OCI-LY1 (cell line): ENCODE measurements around the gene FAM168A.
"Not testable (repeated sequence)": the region's sequence is repeated elsewhere in the genome, so short reads cannot be mapped to it uniquely, and the experiment has no call there.

Experiments used
- H2AFZ ChIP-seq: fragments of 200-600 bp; sonication (generic), shearing (Covaris generic); 2 replicates; pipeline ENCODE4 v1.6.0; 2014; ENCODE audit warnings: antibody characterized with exemption, mild to moderate bottlenecking, low read length
- H3F3A ChIP-seq: fragments of 200-600 bp; sonication (generic), shearing (Covaris generic); 2 replicates; pipeline ENCODE4 v1.6.0; 2014; ENCODE audit warnings: mild to moderate bottlenecking, antibody characterized with exemption, low read length, moderate library complexity; ENCODE audit not compliant: insufficient read depth
- H3K27ac ChIP-seq: fragments of 200-600 bp; sonication (generic); 2 replicates; pipeline ENCODE4 v1.5.1; 2014; ENCODE audit warnings: low read length, mixed run types, mild to moderate bottlenecking, low read depth; ENCODE audit not compliant: poor library complexity, severe bottlenecking
- H3K27me3 ChIP-seq: fragments of 200-600 bp; sonication (generic); 2 replicates; pipeline ENCODE4 v1.6.0; 2014; ENCODE audit warnings: antibody characterized with exemption, mild to moderate bottlenecking, low read length, moderate library complexity; ENCODE audit not compliant: insufficient read depth
- H3K36me3 ChIP-seq: fragments of 200-600 bp; sonication (generic); 2 replicates; pipeline ENCODE4 v1.6.1; 2014; ENCODE audit warnings: mild to moderate bottlenecking, antibody characterized with exemption, low read length, moderate library complexity, mixed read lengths; ENCODE audit not compliant: insufficient read depth
- H3K4me1 ChIP-seq: fragments of 200-600 bp; sonication (generic); 2 replicates; pipeline ENCODE4 v1.5.1; 2014; ENCODE audit warnings: mild to moderate bottlenecking, low read length, moderate library complexity; ENCODE audit not compliant: insufficient read depth, severe bottlenecking
- H3K4me2 ChIP-seq: fragments of 200-600 bp; sonication (generic), shearing (Covaris generic); 2 replicates; pipeline ENCODE4 v1.6.1; 2014; ENCODE audit warnings: low read length
- H3K4me3 ChIP-seq: fragments of 200-600 bp; sonication (generic); 2 replicates; pipeline ENCODE4 v1.5.1; 2014; ENCODE audit warnings: low read length, low read depth, mild to moderate bottlenecking, mixed read lengths; ENCODE audit not compliant: poor library complexity, severe bottlenecking
- H3K79me2 ChIP-seq: fragments of 200-600 bp; shearing (Covaris generic); 2 replicates; pipeline ENCODE4 v1.6.1; 2016; ENCODE audit warnings: mixed run types, low read length, mixed read lengths; ENCODE audit not compliant: insufficient read depth
- H3K9ac ChIP-seq: fragments of 200-600 bp; sonication (generic), shearing (Covaris generic); 2 replicates; pipeline ENCODE4 v1.6.1; 2014; ENCODE audit warnings: mild to moderate bottlenecking, low read length, mixed read lengths
- H3K9me2 ChIP-seq: fragments of 200-600 bp; sonication (generic), shearing (Covaris generic); 2 replicates; pipeline ENCODE4 v1.6.1; 2014; ENCODE audit warnings: low read depth, mild to moderate bottlenecking, low read length, mixed read lengths
- H3K9me3 ChIP-seq: fragments of 200-600 bp; shearing (Covaris generic); 2 replicates; pipeline ENCODE4 v1.6.1; 2014; ENCODE audit warnings: low read length, mixed read lengths
- H4K20me1 ChIP-seq: fragments of 200-600 bp; sonication (generic), shearing (Covaris generic); 2 replicates; pipeline ENCODE4 v1.6.0; 2016; ENCODE audit warnings: mild to moderate bottlenecking, low read length; ENCODE audit not compliant: insufficient read depth
- EZH2 ChIP-seq: fragments of 200-600 bp; sonication (generic), shearing (Covaris generic); IDR thresholded peaks from 2 replicates; pipeline ENCODE4 v1.8.0; 2017; ENCODE audit warnings: borderline replicate concordance, mixed run types, mild to moderate bottlenecking, antibody characterized with exemption, low read length, moderate library complexity, mixed read lengths
- TF ChIP-seq, protein P1 (sequence below): fragments of 200-600 bp; sonication (generic), shearing (Covaris generic); IDR thresholded peaks from 2 replicates; pipeline ENCODE4 v1.5.1; 2017; ENCODE audit warnings: mild to moderate bottlenecking, antibody characterized with exemption, low read length, moderate library complexity, mixed read lengths

FAM168A gene

DNA sequence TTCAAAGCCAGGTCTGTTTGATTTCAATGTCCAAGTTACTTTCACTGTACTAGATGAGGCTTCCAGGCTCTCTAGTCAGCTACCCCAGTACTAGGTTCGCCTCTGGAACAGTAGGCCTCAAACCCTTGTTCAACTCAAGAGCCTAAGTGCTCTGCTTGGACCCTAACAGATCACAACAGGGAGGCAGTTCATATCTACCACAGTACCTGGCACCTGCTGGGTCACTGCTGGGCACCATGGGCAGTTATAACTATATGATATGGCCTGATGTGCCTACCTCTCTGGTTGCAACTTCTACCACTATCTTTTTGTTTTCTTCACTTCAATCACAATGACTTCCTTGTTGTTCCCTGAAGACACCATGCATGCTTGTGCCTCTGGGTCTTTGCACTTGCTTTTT, 124.7 kb downstream of the FAM168A start:
- TF ChIP-seq, protein P1, sequence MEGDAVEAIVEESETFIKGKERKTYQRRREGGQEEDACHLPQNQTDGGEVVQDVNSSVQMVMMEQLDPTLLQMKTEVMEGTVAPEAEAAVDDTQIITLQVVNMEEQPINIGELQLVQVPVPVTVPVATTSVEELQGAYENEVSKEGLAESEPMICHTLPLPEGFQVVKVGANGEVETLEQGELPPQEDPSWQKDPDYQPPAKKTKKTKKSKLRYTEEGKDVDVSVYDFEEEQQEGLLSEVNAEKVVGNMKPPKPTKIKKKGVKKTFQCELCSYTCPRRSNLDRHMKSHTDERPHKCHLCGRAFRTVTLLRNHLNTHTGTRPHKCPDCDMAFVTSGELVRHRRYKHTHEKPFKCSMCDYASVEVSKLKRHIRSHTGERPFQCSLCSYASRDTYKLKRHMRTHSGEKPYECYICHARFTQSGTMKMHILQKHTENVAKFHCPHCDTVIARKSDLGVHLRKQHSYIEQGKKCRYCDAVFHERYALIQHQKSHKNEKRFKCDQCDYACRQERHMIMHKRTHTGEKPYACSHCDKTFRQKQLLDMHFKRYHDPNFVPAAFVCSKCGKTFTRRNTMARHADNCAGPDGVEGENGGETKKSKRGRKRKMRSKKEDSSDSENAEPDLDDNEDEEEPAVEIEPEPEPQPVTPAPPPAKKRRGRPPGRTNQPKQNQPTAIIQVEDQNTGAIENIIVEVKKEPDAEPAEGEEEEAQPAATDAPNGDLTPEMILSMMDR = no peak
- no peak for TF ChIP-seq EZH2
- H4K20me1 ChIP-seq = no peaks in the 10 kb centered on the region

DNA sequence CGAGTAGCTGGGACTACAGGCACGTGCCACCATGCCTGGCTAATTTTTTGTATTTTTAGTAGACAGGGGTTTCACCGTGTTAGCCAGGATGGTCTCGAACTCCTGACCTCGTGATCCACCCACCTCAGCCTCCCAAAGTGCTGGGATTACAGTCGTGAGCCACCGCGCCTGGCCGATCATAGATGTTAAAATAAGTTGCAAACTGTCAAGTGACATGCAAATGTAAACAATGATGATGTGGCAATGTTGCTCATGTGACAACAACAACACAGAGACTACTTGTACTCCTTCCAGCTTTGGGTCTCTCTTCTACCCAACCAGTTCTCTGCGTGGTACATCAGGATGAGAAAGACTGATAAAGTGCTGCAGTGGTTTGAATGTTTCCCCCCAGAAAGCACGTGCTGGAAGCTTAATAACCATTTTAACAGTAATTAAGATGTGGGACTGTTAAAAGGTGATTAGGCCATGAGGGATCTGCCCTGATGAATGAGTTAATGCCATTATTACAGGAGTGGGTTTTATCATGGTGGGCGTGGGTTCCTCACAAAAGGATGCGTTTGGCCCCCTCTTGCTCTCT, 127.8 kb downstream of the FAM168A start:
- not testable (repeated sequence) for H3K79me2 ChIP-seq, H3K4me3 ChIP-seq, H2AFZ ChIP-seq, H3K27me3 ChIP-seq, H3K9me3 ChIP-seq, H3K4me1 ChIP-seq, H3K36me3 ChIP-seq, H3K9me2 ChIP-seq, H3K4me2 ChIP-seq, H3K9ac ChIP-seq, H3F3A ChIP-seq, H4K20me1 ChIP-seq, H3K27ac ChIP-seq

More for the DNA sequence above, 124.7 kb downstream of the FAM168A start:
- Histone ChIP-seq H3K9me3 (0 out of 2 replicates have a peak, but pooled peaks cover 3% of the 10 kb centered on the region), H3K9ac (no peak overlapping the region), H3F3A (no peaks in the 10 kb centered on the region), H3K4me2 (no peak overlapping the region), H3K79me2 (no peaks in the 10 kb centered on the region), H3K27ac (no peak overlapping the region), H3K9me2 (no peaks in the 10 kb centered on the region), H3K27me3 (no peaks in the 10 kb centered on the region), H3K4me3 (no peak overlapping the region), H3K36me3 (no peaks in the 10 kb centered on the region), H3K4me1 (no peaks in the 10 kb centered on the region), H2AFZ (no peak overlapping the region)

DNA sequence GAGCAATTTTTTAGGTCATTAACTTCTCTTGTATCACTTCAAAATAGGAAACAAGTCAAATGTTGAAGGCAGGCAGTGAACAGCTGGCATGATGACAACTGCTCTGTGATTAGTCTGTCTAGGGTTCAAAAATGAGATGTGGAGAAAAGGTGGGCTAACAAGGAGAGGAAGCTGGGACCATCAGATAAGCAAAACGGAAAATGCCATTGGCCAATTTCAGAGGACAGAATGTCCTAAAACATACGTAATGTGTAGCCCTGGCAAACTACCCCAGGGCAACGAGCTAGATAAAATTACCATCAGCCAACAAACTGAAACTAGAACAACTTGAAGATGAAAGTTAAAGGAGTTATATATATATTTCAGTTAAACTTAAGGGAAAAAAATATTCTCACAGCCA, 128.5 kb downstream of the FAM168A start:
- TF ChIP-seq, protein P1 = no peak
- no peak for TF ChIP-seq EZH2
- Histone ChIP-seq H3K4me1 (no peaks in the 10 kb centered on the region), H4K20me1 (no peaks in the 10 kb centered on the region), H3K4me2 (no peak overlapping the region), H3K9ac (no peak overlapping the region), H3K27ac (no peak overlapping the region), H3F3A (no peaks in the 10 kb centered on the region), H3K9me3 (no peaks in the 10 kb centered on the region), H3K79me2 (no peaks in the 10 kb centered on the region), H3K9me2 (no peaks in the 10 kb centered on the region), H2AFZ (no peak overlapping the region), H3K27me3 (no peaks in the 10 kb centered on the region), H3K36me3 (no peaks in the 10 kb centered on the region), H3K4me3 (no peak overlapping the region)

DNA sequence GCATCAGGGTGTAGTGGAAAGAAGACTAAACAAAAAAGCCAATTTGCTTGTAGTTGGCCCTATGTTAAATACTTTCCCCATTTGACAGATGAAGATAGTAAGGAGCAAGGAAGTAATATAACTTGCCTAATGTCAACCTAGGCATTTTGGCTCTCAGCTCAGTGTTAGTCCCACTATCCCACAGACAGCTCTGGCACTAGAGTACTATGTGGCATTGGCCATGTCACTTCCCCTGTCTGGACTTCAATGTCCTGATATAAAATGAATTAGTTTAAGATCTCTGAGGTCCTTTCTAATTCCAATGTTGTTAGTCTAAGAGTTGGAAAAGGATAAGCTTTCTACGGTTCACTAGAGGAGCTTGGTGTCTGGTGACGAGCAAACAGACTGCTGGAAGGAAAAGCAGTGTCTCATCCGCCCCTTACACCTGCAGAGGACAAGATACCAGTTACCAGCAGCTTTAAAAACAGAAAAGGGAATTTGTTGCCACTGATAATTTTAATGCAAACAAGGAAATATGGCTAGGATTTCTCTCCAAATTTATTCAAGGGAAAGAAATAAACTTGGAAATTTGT, 129.2 kb downstream of the FAM168A start:
- Histone ChIP-seq H3K4me2 (no peak overlapping the region), H3F3A (no peaks in the 10 kb centered on the region), H3K9ac (no peak overlapping the region), H3K79me2 (no peaks in the 10 kb centered on the region), H4K20me1 (no peaks in the 10 kb centered on the region), H3K27me3 (no peaks in the 10 kb centered on the region), H3K4me3 (no peak overlapping the region), H3K4me1 (no peaks in the 10 kb centered on the region), H3K9me3 (no peaks in the 10 kb centered on the region), H3K27ac (no peak overlapping the region), H2AFZ (no peak overlapping the region), H3K36me3 (no peaks in the 10 kb centered on the region), H3K9me2 (no peaks in the 10 kb centered on the region)
- TF ChIP-seq, protein P1 = no peak
- no peak for TF ChIP-seq EZH2
